ENCODE measurements around the gene MPZ. TPM values are rescaled to one million over a fixed set of nuclear protein-coding genes. Genes with fewer than 3 reads are reported as not detected.
A peak's percentile ranks its signal among the peaks of the same experiment; 100 is the strongest.
"Not testable (repeated sequence)": the region's sequence is repeated elsewhere in the genome, so short reads cannot be mapped to it uniquely, and the experiment has no call there.

Gene MPZ
- total RNA-seq, 1 donor from 2014 or later, result 1.7 TPM

GRCh38 chr1:161258439-161259344 lies 51.1 kb downstream of the MPZ start, which contains the start of gene PCP4L1:
TSS of gene PCP4L1 (plus strand) at chr1:161258745. CDS start at chr1:161258975, 230 bp downstream.
- DNase-seq (ENCODE audit: low read depth), result peak; percentile 46

DNA sequence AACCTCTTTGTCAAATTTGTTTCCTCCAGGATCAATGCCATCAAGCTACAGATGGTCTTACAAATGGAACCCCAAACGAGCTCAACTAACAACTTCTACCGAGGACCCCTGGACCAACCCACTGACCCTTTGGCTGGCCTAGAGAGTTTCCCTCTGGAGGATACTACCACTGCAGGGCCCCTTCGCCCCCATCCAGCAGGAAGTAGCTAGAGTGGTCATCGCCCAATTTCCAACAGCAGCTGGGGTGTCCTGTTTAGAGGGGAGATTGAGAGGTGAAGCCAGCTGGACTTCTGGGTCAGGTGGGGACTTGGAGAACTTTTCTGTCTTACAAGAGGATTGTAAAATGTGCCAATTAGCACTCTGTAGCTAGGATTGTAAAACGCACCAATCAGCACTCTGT lies 52.7 kb downstream of the MPZ start:
- DNase-seq (ENCODE audit: low read depth), result not testable (repeated sequence)

DNA sequence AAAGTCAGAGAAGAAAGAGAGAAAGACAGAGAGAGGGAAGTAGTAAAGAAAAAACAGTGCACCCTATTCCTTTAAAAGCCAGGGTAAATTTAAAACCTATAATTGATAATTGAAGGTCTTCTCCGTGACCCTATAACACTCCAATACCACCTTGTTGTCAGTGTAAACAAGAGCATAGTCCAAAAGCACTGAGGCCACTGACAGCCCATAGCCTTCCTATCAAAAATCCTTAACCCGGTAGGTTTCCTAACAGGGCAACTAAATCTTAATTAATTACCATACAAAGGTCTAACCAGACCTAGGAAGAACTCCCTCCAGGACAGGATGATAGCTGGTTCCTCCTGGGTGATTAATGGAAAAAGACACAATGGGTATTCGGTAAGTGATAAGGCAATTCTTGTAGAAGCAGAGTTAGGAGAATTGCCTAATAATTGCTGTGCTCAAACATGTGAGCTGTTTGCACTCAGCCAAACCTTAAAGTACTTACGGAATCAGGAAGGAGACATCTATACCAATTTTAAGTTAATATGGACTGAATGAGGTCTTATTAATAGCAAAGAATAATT lies 53.7 kb downstream of the MPZ start:
- DNase-seq (ENCODE audit: low read depth), result not testable (repeated sequence)

- DNase-seq (ENCODE audit: low read depth), result not testable (repeated sequence)
These were observed 54.5 kb downstream of the MPZ start for GRCh38 chr1:161255302-161255701.

Other genes starting within 250 kb of the MPZ start
- not detected in 2 replicates for gene ARHGAP30, start 240.1 kb downstream of the MPZ start, total RNA-seq
- gene NECTIN4, start 220.4 kb downstream of the MPZ start, total RNA-seq, result 0.16 TPM in 1 of 2 replicates, not detected in the other
- 1.1 and 6.8 TPM in 2 replicates for gene KLHDC9, start 211.6 kb downstream of the MPZ start, total RNA-seq
- 53.7 and 64.6 TPM in 2 replicates for gene PFDN2, start 191.9 kb downstream of the MPZ start, total RNA-seq
- gene NIT1, start 191.9 kb downstream of the MPZ start, total RNA-seq, result 23.6 TPM in 2 replicates
- 26.8 and 28.8 TPM in 2 replicates for gene DEDD, start 177.3 kb downstream of the MPZ start, total RNA-seq
- 67.2 and 78.5 TPM in 2 replicates for gene UFC1, start 156.0 kb downstream of the MPZ start, total RNA-seq
- 11.1 and 11.5 TPM in 2 replicates for gene USP21, start 150.5 kb downstream of the MPZ start, total RNA-seq
- gene PPOX, start 143.5 kb downstream of the MPZ start, total RNA-seq, result 9.4 and 18.5 TPM in 2 replicates
- gene B4GALT3, start 132.5 kb downstream of the MPZ start, total RNA-seq, result 32.8 and 34.3 TPM in 2 replicates
- gene ADAMTS4, start 110.9 kb downstream of the MPZ start, total RNA-seq, result 19.7 and 22.4 TPM in 2 replicates
- 162 TPM in 2 replicates for gene NDUFS2, start 107.6 kb downstream of the MPZ start, total RNA-seq
- not detected in 2 replicates for gene FCER1G, start 94.7 kb downstream of the MPZ start, total RNA-seq
- gene APOA2, start 86.3 kb downstream of the MPZ start, total RNA-seq, result not detected in 2 replicates
- gene TOMM40L, start 83.9 kb downstream of the MPZ start, total RNA-seq, result 11.9 and 12.0 TPM in 2 replicates
- gene NR1I3, start 71.8 kb downstream of the MPZ start, total RNA-seq, result not detected in 2 replicates
- not detected in 2 replicates for gene PCP4L1, start 51.2 kb downstream of the MPZ start, total RNA-seq
- gene SDHC, start 4.4 kb upstream of the MPZ start, total RNA-seq, result 17.8 and 40.5 TPM in 2 replicates
- not detected in 2 replicates for gene CFAP126, start 57.9 kb upstream of the MPZ start, total RNA-seq
- gene FCGR2A, start 195.5 kb upstream of the MPZ start, total RNA-seq, result not detected in 2 replicates
- not detected in 2 replicates for gene HSPA6, start 214.6 kb upstream of the MPZ start, total RNA-seq
- not detected in 2 replicates for gene FCGR3A, start 239.8 kb upstream of the MPZ start, total RNA-seq